ENCODE measurements around the gene ANKRD11.
"Not testable (repeated sequence)": the region's sequence is repeated elsewhere in the genome, so short reads cannot be mapped to it uniquely, and the experiment has no call there.

Gene ANKRD11

GRCh38 chr16:89299357-89300111 is 190.8 kb downstream of the ANKRD11 start:
- DNase-seq (ENCODE audit: low read depth in 2 of 2) = not testable (repeated sequence)

GRCh38 chr16:89298623-89299225 is 191.6 kb downstream of the ANKRD11 start:
- no peak for DNase-seq (ENCODE audit: low read depth in 2 of 2)

GRCh38 chr16:89297910-89298545 is 192.3 kb downstream of the ANKRD11 start:
- DNase-seq (ENCODE audit: low read depth in 2 of 2) = no peak

DNA sequence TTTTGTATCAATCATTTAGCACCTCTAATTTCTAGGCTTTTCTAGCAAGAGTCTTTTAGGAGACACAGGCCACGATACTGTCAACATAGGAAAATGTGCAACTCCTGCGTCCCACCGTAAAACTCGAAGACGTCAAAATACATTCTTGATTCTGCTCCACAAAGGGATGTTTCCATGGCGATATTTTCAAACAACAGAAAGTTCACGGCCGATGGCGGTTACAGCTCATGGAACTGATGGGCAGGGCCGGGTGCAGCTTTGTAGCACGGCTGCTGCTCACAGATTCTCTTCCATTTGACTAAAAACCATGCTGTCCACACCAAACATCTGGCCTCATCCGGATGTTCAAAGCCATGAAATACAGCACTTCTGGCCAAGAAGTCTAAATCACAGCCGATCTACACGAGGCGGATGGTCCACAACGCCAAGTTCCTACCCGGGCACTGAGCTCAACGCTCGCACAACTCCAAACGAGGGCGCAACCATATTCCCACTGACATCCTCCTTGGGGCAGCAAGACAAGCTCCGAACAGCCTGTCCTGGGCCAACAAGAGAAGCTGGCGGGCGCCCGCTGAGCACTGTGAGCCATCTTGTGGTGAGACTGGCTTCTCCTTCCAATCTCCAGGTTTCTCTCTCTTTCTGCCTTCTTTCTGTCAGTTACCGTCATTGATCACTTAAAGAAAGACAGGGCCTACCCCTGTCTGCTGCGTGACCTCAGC is 193.0 kb downstream of the ANKRD11 start:
- DNase-seq (ENCODE audit: low read depth in 2 of 2) = no peak

DNA sequence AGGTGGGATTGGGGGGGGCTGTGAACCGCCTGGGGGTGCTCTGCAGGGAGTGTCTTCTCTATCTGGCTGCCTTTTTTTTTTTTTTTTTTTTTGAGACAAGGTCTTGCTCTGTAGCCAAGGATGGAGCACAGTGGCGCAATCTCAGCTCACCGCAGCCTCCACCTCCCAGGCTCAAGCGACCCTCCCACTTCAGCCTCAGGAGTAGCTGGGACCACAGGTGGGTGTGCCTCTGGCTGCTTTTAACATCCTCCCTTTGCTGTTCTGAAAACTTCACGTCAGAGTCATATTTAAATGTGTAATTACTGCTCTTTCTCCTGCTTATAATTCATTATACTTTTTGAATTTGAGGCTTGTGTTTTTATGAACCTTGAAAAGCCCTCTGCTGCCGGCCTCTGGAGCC is 194.4 kb downstream of the ANKRD11 start:
- no peak for DNase-seq (ENCODE audit: low read depth in 2 of 2)

- DNase-seq (ENCODE audit: low read depth in 2 of 2) = no peak
Observed at GRCh38 chr16:89295071-89295900, 195.1 kb downstream of the ANKRD11 start.

GRCh38 chr16:89294486-89294885 is 195.9 kb downstream of the ANKRD11 start:
- DNase-seq (ENCODE audit: low read depth in 2 of 2) = no peak

DNA sequence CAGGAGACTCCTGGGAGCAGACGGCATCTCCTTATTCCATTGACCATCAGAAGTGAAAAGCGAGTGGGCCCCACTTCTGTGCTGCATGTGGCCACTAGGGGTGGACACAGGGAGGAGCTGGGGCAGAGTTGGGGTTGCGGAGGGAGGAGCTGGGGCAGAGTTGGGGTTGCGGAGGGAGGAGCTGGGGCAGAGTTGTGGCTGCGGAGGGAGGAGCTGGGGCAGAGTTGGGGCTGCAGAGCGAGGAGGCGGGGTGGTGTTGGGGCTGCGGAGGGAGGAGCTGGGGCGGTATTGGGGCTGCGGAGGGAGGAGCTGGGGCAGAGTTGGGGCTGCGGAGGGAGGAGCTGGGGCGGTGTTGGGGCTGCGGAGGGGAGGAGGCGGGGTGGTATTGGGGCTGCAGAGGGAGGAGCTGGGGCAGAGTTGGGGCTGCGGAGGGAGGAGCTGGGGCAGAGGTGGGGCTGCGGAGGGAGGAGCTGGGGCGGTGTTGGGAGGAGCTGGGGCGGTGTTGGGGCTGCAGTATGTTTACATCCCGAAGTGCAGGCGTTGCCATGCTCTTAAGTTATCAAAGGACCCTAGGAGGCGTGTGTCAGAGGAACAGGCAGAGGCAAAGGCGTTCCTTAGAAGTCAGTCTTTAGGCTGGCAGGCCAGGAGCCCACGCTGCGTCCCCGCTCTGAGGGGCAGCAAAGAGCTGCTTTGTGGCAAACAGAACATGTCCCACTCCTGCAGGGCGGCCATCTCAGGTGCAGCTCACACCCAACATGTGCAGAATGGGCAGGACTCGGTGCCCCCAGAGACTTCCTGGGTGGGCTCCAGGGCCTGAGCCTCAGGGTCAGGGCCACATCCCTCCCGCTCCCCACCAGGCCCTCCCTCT is 196.9 kb downstream of the ANKRD11 start:
- no peak for DNase-seq (ENCODE audit: low read depth in 2 of 2)

DNA sequence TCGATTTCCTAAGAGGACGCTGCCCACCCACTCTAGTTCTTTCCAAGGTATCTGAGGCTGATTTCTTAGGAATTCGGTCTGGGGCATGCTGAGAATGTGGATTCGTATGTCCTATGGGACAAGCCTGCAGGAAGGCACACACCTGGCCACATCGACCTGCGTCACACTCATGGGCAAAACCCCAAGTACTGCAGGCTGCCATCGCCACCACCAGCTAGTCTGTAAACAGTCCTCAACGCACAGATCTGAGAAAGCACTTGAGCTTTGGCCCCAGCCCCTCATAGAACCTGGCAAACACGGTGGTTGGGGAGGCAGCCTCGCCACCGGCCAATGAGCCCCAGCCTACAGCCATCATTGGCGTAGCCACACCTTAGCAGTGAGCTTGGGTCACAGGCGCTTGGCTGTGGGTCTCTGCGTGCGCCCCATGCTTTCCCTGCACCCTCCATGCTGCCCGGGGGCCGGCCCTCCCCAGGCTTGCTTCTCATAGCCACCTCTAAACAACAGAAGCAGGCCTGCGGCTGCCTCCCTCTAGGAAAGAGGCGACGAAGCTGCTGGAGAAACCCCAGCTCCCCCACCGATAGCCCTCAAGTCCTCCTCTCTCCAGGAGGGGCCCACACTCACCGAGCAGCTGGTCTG is 197.8 kb downstream of the ANKRD11 start:
- no peak for DNase-seq (ENCODE audit: low read depth in 2 of 2)

DNA sequence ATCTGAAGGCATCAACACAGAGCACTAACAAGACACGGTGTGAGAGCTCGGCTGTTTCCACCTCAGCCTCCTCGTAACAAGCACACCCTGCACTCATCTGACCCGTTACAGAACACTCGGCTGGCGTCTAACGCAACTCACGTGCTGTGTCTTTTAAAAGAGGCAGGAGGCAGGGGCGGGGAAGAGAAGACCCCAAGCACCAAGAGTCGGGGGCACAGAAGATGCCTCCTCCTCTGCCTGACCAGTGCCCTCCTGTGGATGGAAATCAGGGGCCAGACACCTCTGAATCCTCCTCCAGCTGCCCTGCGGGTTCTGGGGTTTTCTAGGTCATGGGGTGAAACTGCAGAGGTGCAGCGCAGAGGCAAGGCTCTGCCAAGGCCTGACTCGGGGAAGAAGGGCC is 198.6 kb downstream of the ANKRD11 start:
- no peak for DNase-seq (ENCODE audit: low read depth in 2 of 2)

- no peak for DNase-seq (ENCODE audit: low read depth in 2 of 2)
Observed at GRCh38 chr16:89291363-89291762, 199.0 kb downstream of the ANKRD11 start.

GRCh38 chr16:89290887-89291286 is 199.5 kb downstream of the ANKRD11 start:
- DNase-seq (ENCODE audit: low read depth in 2 of 2) = no peak

DNA sequence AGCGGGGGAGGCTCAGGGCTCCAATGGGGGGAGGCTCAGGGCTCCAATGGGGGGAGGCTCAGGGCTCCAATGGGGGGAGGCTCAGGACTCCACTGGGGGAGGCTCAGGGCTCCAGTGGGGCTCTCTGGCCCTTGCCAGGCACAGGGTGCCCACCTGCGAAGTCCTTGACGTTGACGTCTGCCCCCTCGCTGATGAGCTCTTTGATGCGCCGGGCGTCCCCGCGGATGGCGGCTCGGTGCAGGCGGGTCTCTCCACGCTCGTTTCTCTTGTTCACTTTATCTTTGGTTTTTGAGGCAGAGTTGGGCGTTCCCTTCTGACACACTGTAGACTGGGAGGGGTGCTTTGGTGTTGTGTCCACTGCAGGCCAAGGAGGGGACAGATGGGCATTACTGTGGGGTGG is 199.9 kb downstream of the ANKRD11 start:
- no peak for DNase-seq (ENCODE audit: low read depth in 2 of 2)

GRCh38 chr16:89289428-89290395 is 200.6 kb downstream of the ANKRD11 start:
- DNase-seq (ENCODE audit: low read depth in 2 of 2) = peak; percentile 46 to 47

GRCh38 chr16:89288966-89289365 is 201.4 kb downstream of the ANKRD11 start:
- DNase-seq (ENCODE audit: low read depth in 2 of 2) = no peak

- DNase-seq (ENCODE audit: low read depth in 2 of 2) = no peak
Observed at GRCh38 chr16:89288577-89288844, 201.8 kb downstream of the ANKRD11 start.

- DNase-seq (ENCODE audit: low read depth in 2 of 2) = no peak
Observed at GRCh38 chr16:89287777-89288576, 202.4 kb downstream of the ANKRD11 start.

- no peak for DNase-seq (ENCODE audit: low read depth in 2 of 2)
Observed at GRCh38 chr16:89286096-89286495, 204.3 kb downstream of the ANKRD11 start.

Measured in stimulated activated CD8-positive, alpha-beta memory T cell treated with anti-CD3 and anti-CD28 coated beads, Interleukin-15, amount 100 ng/mL, for 48 hours (primary cell).